K562 (cell line): ENCODE results near the gene ITGA2B. TPM values are rescaled to one million over a fixed set of nuclear protein-coding genes. Genes with fewer than 3 reads are reported as not detected.

ENCODE experiments used
- ARID1B ChIP-seq: fragments of 450-650 bp; IDR thresholded peaks from 2 replicates; pipeline ENCODE4 v1.6.1; 2016; ENCODE audit warnings: antibody characterized with exemption, mild to moderate bottlenecking, inconsistent platforms
- ARID3A ChIP-seq: IDR thresholded peaks from 2 replicates; pipeline ENCODE4 v1.6.1; 2012; ENCODE audit warnings: low read depth, low read length, improper control_type of control experiment, borderline replicate concordance
- CEBPB ChIP-seq: fragments of 450-650 bp; IDR thresholded peaks from 2 replicates; pipeline ENCODE4 v1.6.1; 2016; ENCODE audit warnings: missing genetic modification characterization, missing compliant biosample characterization
- DNMT1 ChIP-seq: fragments of 450-650 bp; IDR thresholded peaks from 2 replicates; pipeline ENCODE4 v1.6.1; 2016; ENCODE audit warnings: antibody characterized with exemption, mild to moderate bottlenecking
- E2F4 ChIP-seq: sonication (generic); formaldehyde crosslinking; IDR thresholded peaks from 2 replicates; pipeline ENCODE4 v1.8.0; 2022; ENCODE audit warnings: mild to moderate bottlenecking, low read depth, missing genetic modification reagents
- HEY1 ChIP-seq: fragments of 250-450 bp; sonication (Bioruptor Pico); IDR thresholded peaks from 2 replicates; pipeline ENCODE4 v1.5.0; 2020; ENCODE audit warnings: mild to moderate bottlenecking, moderate library complexity, borderline replicate concordance
- HMGN3 ChIP-seq: IDR thresholded peaks from 2 replicates; pipeline ENCODE4 v1.6.1; 2011; ENCODE audit warnings: borderline replicate concordance, low read depth, mild to moderate bottlenecking, mixed read lengths, low read length; ENCODE audit not compliant: insufficient read length; ENCODE audit errors: extremely low read depth
- IRF9 ChIP-seq: fragments of 450-650 bp; IDR thresholded peaks from 2 replicates; pipeline ENCODE4 v1.6.1; 2016; ENCODE audit warnings: missing biosample characterization, missing genetic modification characterization
- KLF6 ChIP-seq: fragments of 250-450 bp; sonication (Bioruptor Pico); IDR thresholded peaks from 2 replicates; pipeline ENCODE4 v1.4.0; 2020; ENCODE audit warnings: mild to moderate bottlenecking, moderate library complexity, borderline replicate concordance
- MAZ ChIP-seq, 2 experiments: fragments of 450-650 bp in 1 of 2; sonication (generic) in 1 of 2; formaldehyde crosslinking; IDR thresholded peaks in 1 of 2; conservative IDR thresholded peaks in 1 of 2; 2 replicates each; pipeline versions ENCODE4 v1.4.0 to v1.5.0; 2020; ENCODE audit warnings: mild to moderate bottlenecking in 1 of 2, missing genetic modification reagents in 1 of 2
- NCOA2 ChIP-seq, 2 experiments: fragments of 450-650 bp; IDR thresholded peaks; 2 replicates each; pipeline ENCODE4 v1.6.1; 2018; ENCODE audit warnings: mild to moderate bottlenecking in 2 of 2, moderate library complexity in 1 of 2; ENCODE audit not compliant: partially characterized antibody in 2 of 2
- PYGO2 ChIP-seq: fragments of 450-650 bp; IDR thresholded peaks from 2 replicates; pipeline ENCODE4 v1.6.1; 2016; ENCODE audit warnings: mild to moderate bottlenecking, missing genetic modification characterization, moderate library complexity, missing compliant biosample characterization
- STAT6 ChIP-seq: sonication (generic); formaldehyde crosslinking; IDR thresholded peaks from 2 replicates; pipeline ENCODE4 v1.8.1; 2023; ENCODE audit warnings: mild to moderate bottlenecking, missing genetic modification reagents
- TAF7 ChIP-seq: fragments of 450-650 bp; IDR thresholded peaks from 2 replicates; pipeline ENCODE4 v1.6.1; 2016; ENCODE audit warnings: missing genetic modification characterization, missing compliant biosample characterization
- TCF3 ChIP-seq: sonication (generic); formaldehyde crosslinking; IDR thresholded peaks from 2 replicates; pipeline ENCODE4 v1.4.0; 2020; ENCODE audit warnings: mild to moderate bottlenecking, missing genetic modification reagents
- TCF7 ChIP-seq: sonication (generic); IDR thresholded peaks from 2 replicates; pipeline ENCODE4 v1.6.1; 2016; ENCODE audit warnings: antibody characterized with exemption, borderline replicate concordance
- ZC3H11A ChIP-seq: IDR thresholded peaks from 2 replicates; pipeline ENCODE4 v1.6.1; 2012; ENCODE audit warnings: low read depth, low read length, improper control_type of control experiment
- ZFPM2 ChIP-seq: fragments of 250-450 bp; sonication (Bioruptor Pico); IDR thresholded peaks from 2 replicates; pipeline ENCODE4 v1.5.1; 2022; ENCODE audit warnings: mild to moderate bottlenecking
- ZNF3 ChIP-seq: fragments of 250-450 bp; sonication (Bioruptor Pico); IDR thresholded peaks from 2 replicates; pipeline ENCODE4 v1.5.0; 2021; ENCODE audit warnings: mild to moderate bottlenecking, moderate library complexity
- ZNF311 ChIP-seq: fragments of 250-450 bp; sonication (Bioruptor Pico); IDR thresholded peaks from 2 replicates; pipeline ENCODE4 v1.4.0; 2020; ENCODE audit warnings: mild to moderate bottlenecking, moderate library complexity
- polyA plus RNA-seq, 8 experiments: library from polyadenylated mRNA; depleted of rRNA in 4 of 8; stranded (reverse) in 5 of 8; unstranded in 3 of 8; fragments of >200 nt; fragmentation: Nextera tagmentation in 2 of 8; fragmentation: Illumina TruSeq in 1 of 8; extraction: Ambion mirVana in 2 of 8; extraction: Trizol in 1 of 8; gene quantifications; 2 replicates each; pipeline versions ENCODE4 v1.2.1 to v1.2.3, GENCODE V29; 2011 to 2014; ENCODE audit warnings: inconsistent platforms in 1 of 8, missing spikeins in 1 of 8
- total RNA-seq, 7 experiments: library from RNA; depleted of rRNA in 6 of 7; stranded (reverse); fragments of >200 nt in 6 of 7; fragmentation: Illumina TruSeq in 2 of 7; extraction: Trizol in 2 of 7; gene quantifications; 2 replicates each; pipeline versions ENCODE4 v1.2.1 to v1.2.3, GENCODE V29; 2011 to 2021; ENCODE audit warnings: low replicate concordance in 1 of 7

Gene ITGA2B
- total and polyA plus RNA-seq, 9 of the 15 experiments (the other 6 are each of a cell fraction or from before 2014, with no cell fraction given): 1.1 to 26.4 (median 5.6) TPM

GRCh38 chr17:44324571-44325275 is 64.7 kb downstream of the ITGA2B start, which contains the start of gene SLC25A39 (continued):
- TF ChIP-seq TCF7 (0 out of 2 replicates have a peak, but pooled peaks have one; percentile 53), HEY1 (CRISPR knock-in tag) (no peak), ZC3H11A (no peak), PYGO2 (tag) (no peak), NCOA2 (IDR thresholded peaks at IDR 0.05; ENCODE audit: partially characterized antibody in 2 of 2) (no peak), MAZ (CRISPR knock-in tag; conservative IDR thresholded peaks at IDR 0.05 in 1 of 2, IDR thresholded peaks at IDR 0.05 in 1 of 2) (peak; percentile 89 to 99; a peak in 3 of 4 replicates), KLF6 (no peak), STAT6 (CRISPR knock-in tag) (no peak), CEBPB (tag) (no peak), ZFPM2 (CRISPR knock-in tag) (no peak), TCF3 (CRISPR knock-in tag) (no peak; the same call in 1 of the 2 replicates), HMGN3 (peak; percentile 86), E2F4 (CRISPR knock-in tag) (no peak), ZNF311 (CRISPR knock-in tag) (no peak), ARID3A (no peak), ARID1B (0 out of 2 replicates have a peak, but pooled peaks have one; percentile 11), IRF9 (no peak), DNMT1 (no peak), ZNF3 (CRISPR knock-in tag) (no peak), TAF7 (tag) (no peak)
